Activated naive CD8-positive, alpha-beta T cell treated with anti-CD3 and anti-CD28 coated beads, Interleukin-2, amount 50 U/mL, for 24 hours (primary cell): Measurements from ENCODE around the gene KRT78.

Source experiments
- ATAC-seq: fragments of 150-1000 bp; cut with Tn5 transposase; one replicate; pipeline ENCODE4 v1.10.0; 2021
- DNase-seq: peaks from one replicate; pipeline ENCODE4 v3.0.0; 2021
- H3K27ac Mint-ChIP-seq: one replicate; pipeline ENCODE4 v1.8.0; 2021; ENCODE audit warnings: mild to moderate bottlenecking, mixed read lengths
- H3K27me3 Mint-ChIP-seq: one replicate; pipeline ENCODE4 v1.8.0; 2021; ENCODE audit warnings: mixed read lengths
- H3K36me3 Mint-ChIP-seq: one replicate; pipeline ENCODE4 v1.8.0; 2021; ENCODE audit warnings: low read depth, mixed read lengths
- H3K4me1 Mint-ChIP-seq: one replicate; pipeline ENCODE4 v1.8.0; 2021; ENCODE audit warnings: mixed read lengths
- H3K4me3 Mint-ChIP-seq: one replicate; pipeline ENCODE4 v1.8.0; 2021; ENCODE audit warnings: mild to moderate bottlenecking, moderate library complexity, mixed read lengths
- H3K9me3 Mint-ChIP-seq: one replicate; pipeline ENCODE4 v1.8.0; 2021; ENCODE audit warnings: mixed read lengths

KRT78 gene

GRCh38 chr12:52826611-52827498, 21.9 kb downstream of the KRT78 start:
- H3K36me3 Mint-ChIP-seq, result no peaks in the 10 kb centered on the region
- DNase-seq (no peak), ATAC-seq (no peak)
- H3K27me3 Mint-ChIP-seq, result peaks cover 2% of the 10 kb centered on the region
- H3K9me3 Mint-ChIP-seq, result no peaks in the 10 kb centered on the region
- no peak overlapping the region for H3K27ac Mint-ChIP-seq
- peaks cover 9% of the 10 kb centered on the region for H3K4me1 Mint-ChIP-seq
- no peak overlapping the region for H3K4me3 Mint-ChIP-seq

DNA sequence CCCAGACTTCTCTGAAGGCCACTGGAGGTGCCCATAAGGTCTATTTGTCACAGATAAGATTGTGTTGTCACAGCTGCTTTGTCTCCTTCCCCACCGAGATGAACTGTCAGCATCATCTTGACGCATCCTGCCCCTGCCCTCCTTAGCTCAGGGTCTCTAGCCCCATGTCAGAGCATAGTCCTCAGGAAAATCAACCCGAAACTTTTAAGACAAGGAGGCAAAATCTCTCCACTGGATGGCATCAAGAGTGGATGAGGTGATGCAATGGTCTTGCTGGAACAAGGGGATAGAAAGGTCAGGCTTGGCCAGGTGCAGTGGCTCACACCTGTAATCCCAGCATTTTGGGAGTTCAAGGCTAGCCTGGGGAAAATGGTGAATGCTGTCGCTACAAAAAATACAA, 22.8 kb downstream of the KRT78 start:
- Mint-ChIP-seq H3K27ac (no peak overlapping the region), H3K4me3 (no peak overlapping the region), H3K36me3 (no peaks in the 10 kb centered on the region), H3K4me1 (peaks cover 9% of the 10 kb centered on the region), H3K9me3 (no peaks in the 10 kb centered on the region), H3K27me3 (peaks cover 2% of the 10 kb centered on the region)
- no peak for ATAC-seq
- DNase-seq, result no peak

- H3K27me3 Mint-ChIP-seq, result no peaks in the 10 kb centered on the region
- no peaks in the 10 kb centered on the region for H3K36me3 Mint-ChIP-seq
- DNase-seq, result no peak
- H3K4me3 Mint-ChIP-seq, result no peak overlapping the region
- ATAC-seq, result no peak
- H3K9me3 Mint-ChIP-seq, result no peaks in the 10 kb centered on the region
- peaks cover 9% of the 10 kb centered on the region for H3K4me1 Mint-ChIP-seq
- H3K27ac Mint-ChIP-seq, result no peak overlapping the region
These were observed 23.9 kb downstream of the KRT78 start for GRCh38 chr12:52824741-52825410.

DNA sequence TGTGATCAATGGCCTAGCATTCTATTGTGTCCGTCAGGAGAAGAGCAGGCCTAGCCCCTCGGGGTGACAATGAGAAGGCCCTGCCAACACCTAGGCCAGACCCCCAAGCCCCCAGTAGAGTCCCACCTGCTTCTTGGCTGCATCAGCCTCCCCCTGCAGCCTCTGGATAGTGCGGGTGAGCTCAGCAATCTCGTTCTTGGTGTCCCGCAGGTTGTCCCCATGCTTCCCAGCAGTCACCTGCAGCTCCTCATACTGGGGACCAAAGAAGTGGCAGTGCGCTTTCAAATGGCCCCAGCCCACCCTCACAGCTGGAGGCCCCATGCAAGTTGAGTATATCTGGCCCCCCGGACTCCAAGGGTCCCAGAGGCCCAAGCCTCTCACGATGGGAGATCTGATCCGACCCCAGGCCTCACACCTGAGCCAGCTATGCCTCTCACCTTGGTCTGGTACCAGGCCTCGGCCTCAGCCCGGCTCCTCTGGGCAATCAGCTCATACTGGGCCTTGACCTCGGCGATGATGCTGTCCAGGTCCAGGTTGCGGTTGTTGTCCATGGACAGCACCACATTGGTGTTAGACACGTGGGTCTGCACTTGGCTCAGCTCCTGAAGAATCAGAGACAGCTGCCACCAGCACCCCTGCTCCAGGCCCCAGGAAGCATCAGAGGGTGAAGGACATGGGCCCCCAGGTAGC, 24.9 kb downstream of the KRT78 start:
- Mint-ChIP-seq H3K4me1 (peaks cover 6% of the 10 kb centered on the region), H3K27ac (no peak overlapping the region), H3K27me3 (no peaks in the 10 kb centered on the region), H3K4me3 (no peak overlapping the region), H3K9me3 (no peaks in the 10 kb centered on the region), H3K36me3 (no peaks in the 10 kb centered on the region)
- ATAC-seq, result no peak
- no peak for DNase-seq

DNA sequence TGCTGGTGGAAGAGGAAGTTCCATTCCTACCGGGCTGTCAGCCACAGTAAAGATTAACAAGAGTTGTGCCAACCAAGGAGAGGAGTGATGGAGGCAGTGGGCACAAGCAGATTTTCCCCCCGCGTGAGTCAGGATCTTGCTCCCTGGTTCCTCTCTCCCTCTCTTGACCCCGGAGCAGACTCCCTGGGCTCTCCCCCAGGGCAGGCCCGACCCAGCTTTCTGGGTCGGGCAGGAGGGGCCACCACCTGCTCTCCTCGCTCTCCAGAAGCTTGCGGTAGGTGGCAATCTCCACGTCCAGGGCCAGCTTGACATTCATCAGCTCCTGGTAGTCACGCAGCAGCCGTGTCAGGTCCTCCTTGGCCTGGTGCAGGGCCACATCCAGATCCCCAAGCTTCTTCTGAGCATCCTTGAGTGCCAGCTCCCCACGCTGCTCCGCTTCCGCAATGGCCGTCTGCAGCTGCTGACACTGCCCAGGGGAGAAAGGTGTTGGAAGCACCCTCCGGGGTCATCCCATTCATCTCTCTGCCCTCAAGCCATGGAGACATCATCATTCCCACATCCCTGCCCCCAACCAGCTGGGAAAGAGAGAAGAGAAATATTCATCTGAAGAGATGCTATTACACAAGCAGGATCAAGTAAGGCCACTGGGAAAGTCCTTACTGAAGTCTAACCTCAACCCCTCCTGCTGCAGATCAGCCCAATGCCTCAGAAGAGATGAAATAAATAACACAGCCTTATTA, 25.9 kb downstream of the KRT78 start:
- ATAC-seq, result no peak
- H3K9me3 Mint-ChIP-seq, result no peaks in the 10 kb centered on the region
- no peaks in the 10 kb centered on the region for H3K27me3 Mint-ChIP-seq
- H3K36me3 Mint-ChIP-seq, result no peaks in the 10 kb centered on the region
- DNase-seq, result no peak
- no peak overlapping the region for H3K4me3 Mint-ChIP-seq
- peaks cover 2% of the 10 kb centered on the region for H3K4me1 Mint-ChIP-seq
- no peak overlapping the region for H3K27ac Mint-ChIP-seq

DNA sequence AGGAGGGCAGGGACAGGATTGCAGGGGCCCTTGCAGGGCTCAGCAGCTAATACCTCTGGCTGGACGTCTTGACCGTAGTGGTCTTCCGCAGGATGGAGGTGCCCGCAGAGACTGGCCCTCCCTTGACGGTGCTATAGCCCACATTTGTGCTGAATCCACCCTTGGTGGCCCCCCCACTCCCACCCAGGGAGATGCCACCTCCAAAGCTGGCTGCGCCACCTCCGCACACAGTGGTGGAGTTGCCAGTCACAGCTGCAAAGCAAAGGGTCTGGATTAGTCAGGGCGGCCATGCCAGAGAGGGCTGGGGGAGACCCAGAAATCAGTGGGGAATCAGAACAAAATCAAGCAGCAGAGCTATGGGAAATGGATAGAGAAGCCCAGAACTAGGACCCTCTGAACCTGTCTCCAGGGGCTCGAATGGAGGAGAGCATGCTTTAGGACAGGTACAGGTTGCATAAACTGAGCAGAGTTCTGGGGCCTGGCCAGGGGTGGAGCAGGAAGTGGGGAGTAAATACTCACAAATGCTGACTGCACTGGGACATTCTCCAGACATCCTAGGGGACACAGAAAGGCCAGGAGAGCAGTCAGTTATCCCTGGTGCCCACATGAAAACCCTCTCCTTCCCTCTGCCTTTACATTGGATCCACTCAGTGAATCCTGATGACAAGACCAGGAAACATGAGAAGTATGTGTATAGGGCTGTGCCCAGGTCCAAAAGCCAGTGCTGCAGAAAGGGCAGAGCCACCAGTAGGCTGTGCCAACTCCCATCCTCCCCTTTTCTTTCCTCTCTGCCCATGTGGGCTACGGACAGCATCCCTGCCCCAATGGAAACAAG, 26.8 kb downstream of the KRT78 start:
- Mint-ChIP-seq H3K27me3 (no peaks in the 10 kb centered on the region), H3K27ac (no peak overlapping the region), H3K4me1 (peaks cover 10% of the 10 kb centered on the region), H3K9me3 (no peaks in the 10 kb centered on the region), H3K4me3 (no peak overlapping the region), H3K36me3 (no peaks in the 10 kb centered on the region)
- ATAC-seq (no peak), DNase-seq (no peak)

GRCh38 chr12:52821071-52821730, 27.6 kb downstream of the KRT78 start:
- H3K27ac Mint-ChIP-seq, result no peak overlapping the region
- H3K36me3 Mint-ChIP-seq, result no peaks in the 10 kb centered on the region
- no peaks in the 10 kb centered on the region for H3K9me3 Mint-ChIP-seq
- no peak for DNase-seq
- H3K4me1 Mint-ChIP-seq, result peaks cover 10% of the 10 kb centered on the region
- no peak for ATAC-seq
- H3K4me3 Mint-ChIP-seq, result no peak overlapping the region
- no peaks in the 10 kb centered on the region for H3K27me3 Mint-ChIP-seq

- Mint-ChIP-seq H3K27me3 (no peaks in the 10 kb centered on the region), H3K9me3 (no peaks in the 10 kb centered on the region), H3K27ac (no peak overlapping the region), H3K4me1 (peaks cover 10% of the 10 kb centered on the region), H3K4me3 (no peak overlapping the region), H3K36me3 (no peaks in the 10 kb centered on the region)
- DNase-seq, result no peak
- no peak for ATAC-seq
These were observed 28.3 kb downstream of the KRT78 start for GRCh38 chr12:52820521-52820920.

DNA sequence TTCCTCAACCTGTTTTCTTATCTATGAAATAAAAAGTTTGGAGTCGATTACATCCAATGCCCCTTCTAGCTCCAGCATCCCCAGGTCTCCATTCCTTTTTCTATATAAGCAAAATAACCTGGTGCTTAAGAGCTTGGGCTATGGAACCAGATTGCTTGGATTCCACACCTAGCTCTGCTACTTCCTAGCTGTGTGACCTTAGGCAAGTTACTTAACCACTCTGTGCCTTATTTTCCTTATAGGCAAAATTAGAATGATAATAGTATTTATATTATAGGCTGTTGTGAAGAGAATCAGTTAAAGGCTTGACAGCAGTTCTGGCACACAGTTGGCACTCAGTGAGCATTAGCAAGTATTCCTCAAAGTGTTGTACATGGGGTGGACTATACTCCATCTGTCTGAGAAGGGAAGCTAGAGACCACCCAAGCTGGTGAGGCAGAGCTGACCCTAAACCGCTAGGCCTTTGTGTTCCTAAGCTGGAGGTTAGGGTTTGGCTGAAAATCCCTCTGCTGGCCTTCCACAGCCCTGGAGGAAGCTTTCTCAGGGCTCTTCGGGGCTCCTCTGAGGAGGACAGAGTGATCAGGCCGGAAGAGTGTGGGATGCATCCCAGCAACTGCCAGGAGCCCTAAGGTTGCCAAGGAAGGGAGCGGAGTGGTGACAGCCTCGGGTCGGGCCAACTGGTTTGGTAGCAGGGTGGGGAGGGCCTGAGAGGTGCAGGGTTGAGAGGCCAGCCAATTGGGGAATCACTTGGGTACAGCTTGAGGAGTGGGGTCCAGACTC, 28.9 kb downstream of the KRT78 start:
- H3K4me1 Mint-ChIP-seq, result peaks cover 10% of the 10 kb centered on the region
- no peaks in the 10 kb centered on the region for H3K27me3 Mint-ChIP-seq
- no peaks in the 10 kb centered on the region for H3K36me3 Mint-ChIP-seq
- DNase-seq, result no peak
- no peak overlapping the region for H3K27ac Mint-ChIP-seq
- no peaks in the 10 kb centered on the region for H3K9me3 Mint-ChIP-seq
- no peak for ATAC-seq
- H3K4me3 Mint-ChIP-seq, result no peak overlapping the region

- H3K4me3 Mint-ChIP-seq, result no peak overlapping the region
- no peak overlapping the region for H3K27ac Mint-ChIP-seq
- no peaks in the 10 kb centered on the region for H3K27me3 Mint-ChIP-seq
- H3K36me3 Mint-ChIP-seq, result no peaks in the 10 kb centered on the region
- ATAC-seq, result no peak
- DNase-seq, result no peak
- H3K9me3 Mint-ChIP-seq, result no peaks in the 10 kb centered on the region
- H3K4me1 Mint-ChIP-seq, result peaks cover 10% of the 10 kb centered on the region
These were observed 29.8 kb downstream of the KRT78 start for GRCh38 chr12:52818887-52819420.

GRCh38 chr12:52818388-52818787, 30.4 kb downstream of the KRT78 start:
- no peak for DNase-seq
- no peak overlapping the region for H3K27ac Mint-ChIP-seq
- peaks cover 10% of the 10 kb centered on the region for H3K4me1 Mint-ChIP-seq
- no peaks in the 10 kb centered on the region for H3K9me3 Mint-ChIP-seq
- no peaks in the 10 kb centered on the region for H3K27me3 Mint-ChIP-seq
- no peak for ATAC-seq
- H3K36me3 Mint-ChIP-seq, result no peaks in the 10 kb centered on the region
- H3K4me3 Mint-ChIP-seq, result no peak overlapping the region

GRCh38 chr12:52817699-52818238, 31.0 kb downstream of the KRT78 start:
- Mint-ChIP-seq H3K9me3 (no peaks in the 10 kb centered on the region), H3K27ac (no peak overlapping the region), H3K36me3 (no peaks in the 10 kb centered on the region), H3K4me3 (no peak overlapping the region), H3K27me3 (no peaks in the 10 kb centered on the region), H3K4me1 (peaks cover 10% of the 10 kb centered on the region)
- DNase-seq, result no peak
- no peak for ATAC-seq
